C4-2B (cell line): ENCODE measurements around the gene ZDHHC11B.

Experiments used
- H3K27ac ChIP-seq: fragments of 450-650 bp; 2 replicates; pipeline ENCODE4 v1.5.1; 2017
- CTCF ChIP-seq: fragments of 450-650 bp; conservative IDR thresholded peaks from 2 replicates; pipeline ENCODE4 v1.5.1; 2017; ENCODE audit warnings: mild to moderate bottlenecking
- ZFX ChIP-seq: fragments of 450-650 bp; IDR thresholded peaks from 2 replicates; pipeline ENCODE4 v1.6.1; 2017

The ZDHHC11B gene

GRCh38 chr5:760363-761058, 24.0 kb downstream of the ZDHHC11B start:
- H3K27ac ChIP-seq: no peak overlapping the region

DNA sequence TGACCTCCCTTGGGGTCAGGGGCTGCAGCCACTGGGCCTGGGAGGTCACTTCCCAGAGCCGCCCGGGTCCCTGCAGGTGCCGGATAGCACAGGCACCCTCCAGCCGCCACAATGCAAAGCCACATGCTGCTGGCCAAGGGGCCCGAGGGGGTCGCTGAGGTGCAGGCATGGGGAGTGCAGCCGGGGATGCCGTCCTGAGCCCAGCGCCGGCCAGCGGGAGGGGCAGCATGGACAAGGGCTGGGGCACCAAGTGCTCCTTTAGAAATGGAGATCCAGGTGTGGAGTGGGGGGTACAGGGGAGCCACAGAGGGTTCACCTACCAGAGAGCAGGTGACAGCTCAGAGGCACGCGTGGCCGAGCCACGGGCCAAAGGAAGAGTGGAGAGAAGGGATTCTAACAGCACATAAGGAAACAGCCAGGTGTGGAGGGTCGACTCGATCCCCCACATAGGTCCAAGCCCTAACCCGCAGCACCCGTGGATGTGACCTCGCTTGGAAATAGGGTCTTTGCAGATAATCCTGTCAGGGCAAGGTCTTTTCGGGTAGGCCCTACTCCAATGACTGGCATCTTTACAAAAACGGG, 24.7 kb downstream of the ZDHHC11B start:
- TF ChIP-seq CTCF (no peak), ZFX (no peak)
- no peak overlapping the region for H3K27ac ChIP-seq

More at GRCh38 chr5:760363-761058, 24.0 kb downstream of the ZDHHC11B start:
- no peak for TF ChIP-seq ZFX
- TF ChIP-seq CTCF: no peak

GRCh38 chr5:759111-759751, 25.3 kb downstream of the ZDHHC11B start:
- TF ChIP-seq ZFX (no peak), CTCF (no peak)
- no peak overlapping the region for H3K27ac ChIP-seq

DNA sequence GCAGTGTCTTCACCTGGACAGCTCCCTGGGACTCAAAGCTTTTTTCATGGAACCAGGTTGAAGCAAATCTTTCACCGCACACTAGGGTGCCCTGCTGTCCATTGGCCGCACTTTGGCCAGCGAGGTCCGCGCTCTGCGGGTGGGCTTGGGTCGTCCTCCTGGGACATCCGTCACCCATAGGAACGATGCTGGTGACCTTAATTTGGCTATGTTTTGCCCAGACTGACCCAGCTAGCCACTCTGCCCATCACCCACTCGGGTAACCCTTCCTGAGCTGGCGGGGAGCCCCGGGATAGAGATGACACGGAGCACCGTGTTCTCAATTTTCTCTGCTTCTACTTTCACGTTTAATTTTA, 25.9 kb downstream of the ZDHHC11B start:
- H3K27ac ChIP-seq: no peak overlapping the region
- no peak for TF ChIP-seq ZFX
- no peak for TF ChIP-seq CTCF

DNA sequence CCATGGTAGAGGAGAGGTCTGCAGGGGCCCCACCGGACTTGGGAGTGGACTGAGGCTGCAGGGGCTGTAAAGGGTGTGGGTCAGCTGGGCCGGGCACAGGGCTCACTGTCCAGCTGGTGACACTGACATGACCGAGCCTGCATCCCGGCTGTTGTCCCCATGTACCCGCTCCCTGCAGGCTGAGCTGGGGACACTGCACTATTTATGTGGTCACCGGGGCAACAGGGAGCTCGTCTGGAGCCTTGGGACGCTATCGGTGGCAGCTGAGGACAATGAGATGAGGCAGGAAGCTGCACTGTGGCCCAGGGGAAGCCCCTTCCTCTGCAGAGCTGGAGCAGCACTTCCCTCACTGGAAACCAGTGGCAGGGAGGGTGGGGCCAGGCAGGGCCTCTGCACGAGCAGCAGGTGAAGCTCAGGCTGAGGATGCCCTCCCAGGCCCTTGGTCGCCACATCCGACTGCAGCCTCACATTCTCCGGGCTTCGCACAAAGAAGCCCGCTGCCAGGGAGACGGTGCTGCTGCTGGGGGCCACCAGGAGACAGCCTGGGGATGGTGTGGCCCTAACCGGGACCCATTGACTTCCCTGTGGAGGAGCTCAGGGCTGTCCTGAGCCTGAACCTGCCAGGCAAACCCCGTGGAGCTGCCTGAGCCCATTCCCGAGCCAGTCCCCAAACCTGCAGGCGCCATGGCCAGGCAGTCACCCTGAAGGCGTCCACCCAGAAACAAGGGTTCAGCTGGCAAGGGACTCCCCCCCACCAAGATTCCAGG, 26.4 kb downstream of the ZDHHC11B start:
- TF ChIP-seq ZFX: no peak
- no peak for TF ChIP-seq CTCF
- H3K27ac ChIP-seq: no peak overlapping the region

DNA sequence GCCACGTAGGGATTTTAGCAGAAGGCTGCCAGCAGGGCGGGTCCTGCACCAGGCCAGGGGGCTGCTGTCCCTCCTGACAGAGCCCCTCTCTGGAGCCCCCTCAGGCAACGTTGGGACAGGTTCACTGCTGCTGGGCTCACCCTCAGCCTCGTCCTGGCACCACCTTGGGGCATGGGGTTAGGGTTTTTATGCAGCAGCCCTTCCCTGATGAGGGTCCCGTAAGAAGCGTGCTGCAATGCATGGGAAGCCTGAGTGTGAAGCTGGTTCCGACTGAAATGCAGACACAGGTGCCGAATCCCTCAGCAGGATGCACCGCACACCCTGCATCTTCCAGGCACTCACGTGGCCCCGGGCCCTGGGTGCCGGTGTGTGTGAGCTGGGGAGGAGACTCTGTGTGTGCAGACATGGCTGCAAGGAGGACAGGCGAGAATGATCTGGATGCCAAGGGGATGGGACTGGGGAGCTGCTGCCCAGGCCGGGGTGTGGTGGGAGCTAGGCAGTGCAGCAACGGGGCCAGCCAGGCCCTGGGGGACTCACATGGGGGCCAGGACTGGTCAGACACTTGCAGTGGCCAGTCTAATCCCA, 27.1 kb downstream of the ZDHHC11B start:
- H3K27ac ChIP-seq: no peak overlapping the region
- TF ChIP-seq CTCF (no peak), ZFX (no peak)
